Cardiac septum (tissue), 1 donor: ENCODE measurements around the gene CPNE4. TPM values are rescaled to one million over a fixed set of nuclear protein-coding genes. Genes with fewer than 3 reads are reported as not detected.

Experiments
- DNase-seq: peaks from one replicate; pipeline ENCODE4 v3.0.0-alpha.2; 2020; ENCODE audit warnings: low spot score
- intact Hi-C: fragments of 100-400 bp; cut with DNase I; formaldehyde crosslinking; loops from one replicate; pipeline ENCODE4 v1.14.0; 2022
- total RNA-seq: library from RNA; stranded (reverse); fragmentation: NEBNext Ultra II Directional; extraction: Animal tissue kit (Norgen Biotek cat#: 25700); gene quantifications from one replicate; pipeline ENCODE4 v1.2.1, GENCODE V29; 2021
- donor health status: DM: no; HTN: no; CAD: no.

The CPNE4 gene
- total RNA-seq, 1 donor from 2014 or later = 7.4 TPM

DNA sequence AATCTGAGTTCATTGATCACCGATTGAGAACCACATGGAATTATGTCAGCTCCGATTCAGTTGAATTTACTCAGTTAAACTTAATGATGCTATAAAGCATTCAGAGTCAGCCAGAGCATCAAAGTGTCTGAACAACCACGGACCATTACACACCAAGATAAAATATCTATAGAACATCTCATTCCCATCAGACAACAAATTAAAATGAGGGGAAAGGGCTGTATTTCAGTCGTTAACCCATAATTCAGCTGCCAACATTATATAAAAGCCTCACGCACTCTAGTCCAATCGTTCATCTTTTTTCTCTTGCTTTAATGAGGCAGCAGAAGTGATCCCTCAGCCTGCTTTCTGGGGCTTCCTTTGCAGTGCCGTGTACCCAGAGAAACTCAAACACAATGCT is 11.9 kb downstream of the CPNE4 start:
- DNase-seq = no peak
- intact Hi-C loops = loop anchor here (10.0 kb wide), 2 partner anchors 478 to 968 kb away; no protein-coding TSS in a partner anchor

DNA sequence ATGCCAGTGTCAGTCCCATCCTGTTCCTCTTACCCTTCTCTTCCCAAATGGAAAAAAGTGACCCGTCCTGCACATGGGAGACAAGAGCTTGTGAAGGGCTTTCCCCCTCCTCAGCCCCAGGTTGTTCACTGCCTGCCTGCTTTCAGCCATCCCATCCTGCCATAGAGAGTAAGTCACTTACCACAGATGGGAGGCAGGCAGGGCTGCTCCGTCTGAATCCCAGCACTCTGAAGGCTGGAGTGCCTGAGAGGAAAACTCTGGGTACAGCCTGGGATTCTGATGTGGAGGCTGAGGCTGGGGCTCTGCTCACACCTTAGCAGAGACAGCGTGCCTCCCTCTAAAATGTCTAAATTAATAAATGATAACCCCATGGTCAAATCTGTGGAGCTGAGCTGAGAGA is 14.8 kb downstream of the CPNE4 start:
- DNase-seq = no peak
- intact Hi-C loops = loop anchor here (10.0 kb wide), 2 partner anchors 475 to 965 kb away; no protein-coding TSS in a partner anchor

- intact Hi-C loops = no loop called here
- no peak for DNase-seq
These were observed 17.7 kb downstream of the CPNE4 start for GRCh38 chr3:132017137-132017536.

DNA sequence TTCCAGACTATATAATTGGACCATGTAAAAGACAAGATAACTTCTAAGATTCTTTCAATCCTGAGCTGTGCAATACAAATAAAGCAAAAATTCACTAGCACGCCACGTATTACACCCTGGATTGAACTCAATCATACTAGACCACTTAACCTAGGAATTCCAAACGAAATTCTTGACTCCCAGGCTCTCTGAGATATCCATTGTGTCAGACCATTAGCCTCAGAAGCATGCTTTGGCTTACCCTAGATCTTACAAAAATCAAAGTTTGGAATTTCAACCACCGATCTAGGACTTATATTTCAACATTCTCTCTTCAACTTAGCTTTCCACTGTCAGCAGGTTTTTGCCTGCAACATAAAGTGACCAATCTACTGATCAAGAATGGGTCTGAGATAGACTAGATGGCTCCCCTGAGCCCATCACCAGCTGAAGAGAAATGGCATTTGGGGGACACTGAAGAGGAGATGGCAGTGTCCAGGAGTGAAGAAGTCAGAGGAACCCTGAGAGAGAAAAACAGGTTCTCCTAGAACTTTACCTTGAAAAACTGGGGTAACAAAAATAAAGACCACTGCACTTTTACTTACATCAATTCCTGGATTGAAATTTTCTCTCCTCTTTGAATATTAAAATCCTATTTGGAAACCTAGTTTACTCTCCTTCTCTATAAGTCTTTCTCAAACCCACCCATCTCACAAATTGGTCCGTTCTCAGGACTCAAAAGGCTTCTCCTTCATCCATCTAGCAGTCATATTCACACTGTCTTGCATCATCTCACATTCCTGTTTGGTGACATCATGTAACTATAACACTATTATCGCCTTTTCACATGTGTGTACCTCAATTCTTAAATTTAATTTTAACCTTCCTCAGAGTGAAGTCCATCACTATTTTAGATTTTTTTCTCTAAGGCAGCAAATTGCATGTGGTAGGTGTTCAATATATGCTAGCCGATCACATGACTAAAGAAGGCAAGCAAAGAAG is 18.5 kb downstream of the CPNE4 start:
- intact Hi-C loops = no loop called here
- no peak for DNase-seq

- DNase-seq = no peak
- intact Hi-C loops = no loop called here
These were observed 20.7 kb downstream of the CPNE4 start for GRCh38 chr3:132014105-132014504.

DNA sequence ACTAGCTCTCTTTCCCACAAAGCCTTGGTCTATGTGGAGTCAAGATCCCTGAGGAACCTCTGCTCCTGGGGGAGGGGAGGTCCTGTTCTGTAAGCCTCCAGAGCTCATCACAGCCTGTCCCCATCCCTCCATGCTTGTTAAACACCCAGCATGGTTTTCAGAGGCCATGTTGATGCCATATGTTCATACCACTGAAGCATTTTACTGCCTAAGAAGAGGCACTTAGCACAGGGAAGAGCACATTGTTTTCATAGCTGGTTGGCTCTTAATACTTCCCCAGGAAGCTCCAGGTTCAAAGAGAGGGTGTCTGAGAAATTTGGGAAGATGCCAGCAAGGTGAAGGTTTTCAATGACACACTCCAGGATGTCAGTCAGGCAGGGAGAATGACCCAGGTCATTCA is 25.6 kb downstream of the CPNE4 start:
- no peak for DNase-seq

DNA sequence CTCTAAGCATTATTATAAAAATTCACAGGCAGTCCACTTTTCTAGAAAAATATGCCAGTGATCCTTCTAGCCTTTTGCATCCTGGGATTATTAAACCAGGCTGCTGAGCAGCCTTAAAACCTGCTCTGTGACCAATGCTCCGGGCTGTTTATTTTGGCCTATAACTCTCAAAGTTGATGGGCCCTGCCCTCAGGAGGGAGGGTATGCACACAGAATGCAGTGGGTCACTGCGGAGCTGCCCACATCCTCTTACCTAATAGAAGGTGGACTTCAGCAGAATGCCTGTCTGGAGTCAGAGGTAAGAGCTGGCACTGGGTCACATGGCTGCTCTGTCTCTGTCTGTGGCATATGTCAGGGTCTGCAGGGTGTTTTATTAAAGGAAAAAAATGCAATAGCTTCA is 26.0 kb downstream of the CPNE4 start:
- intact Hi-C loops = no loop called here
- DNase-seq = no peak

More for the DNA sequence above, 25.6 kb downstream of the CPNE4 start:
- intact Hi-C loops = no loop called here

DNA sequence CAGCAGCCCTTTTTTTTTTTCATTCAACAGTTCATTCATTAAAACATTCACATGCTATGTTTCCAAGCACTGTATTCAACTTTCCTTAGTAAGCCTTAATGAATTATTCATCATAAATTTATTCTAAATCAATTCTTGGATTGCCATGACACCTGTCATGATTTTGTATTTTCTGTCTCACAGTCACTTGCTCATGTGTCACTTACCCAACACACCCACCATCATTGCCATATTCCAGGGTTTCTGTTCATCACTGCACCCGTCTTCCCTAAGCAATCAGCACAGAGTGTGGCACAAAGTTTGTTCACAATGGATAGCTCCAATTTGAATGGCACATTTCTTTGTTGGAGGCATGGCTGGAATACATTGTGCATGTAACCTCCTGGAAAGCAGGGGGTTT is 27.2 kb downstream of the CPNE4 start:
- intact Hi-C loops = no loop called here
- no peak for DNase-seq

DNA sequence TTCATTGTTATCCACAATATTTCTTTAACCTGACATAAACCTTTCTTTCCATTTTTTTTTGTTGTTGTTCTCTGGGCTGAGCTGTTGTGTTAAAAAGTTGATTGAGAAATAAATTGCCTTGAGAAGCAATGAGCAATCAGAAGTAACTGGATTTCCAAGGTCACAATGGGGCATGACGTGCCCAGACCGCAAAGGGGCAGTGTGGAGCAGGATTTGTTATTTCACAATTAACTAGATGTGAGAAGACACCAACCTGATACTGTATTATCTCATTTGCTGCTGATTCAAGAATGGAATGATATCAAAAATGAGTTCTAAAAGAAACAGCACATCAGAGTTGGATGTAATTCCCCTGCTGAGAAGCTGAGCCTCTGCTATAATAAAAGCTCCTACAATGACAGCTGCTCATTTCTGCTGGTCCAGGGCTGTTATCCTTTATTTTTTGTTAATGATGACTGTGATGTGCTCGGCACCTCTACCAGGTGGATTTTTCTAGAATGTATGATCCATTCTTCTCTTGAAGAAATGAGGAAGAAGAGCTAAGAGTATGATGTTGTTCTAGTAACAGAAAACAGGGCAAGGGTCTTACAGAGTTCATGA is 28.1 kb downstream of the CPNE4 start:
- no peak for DNase-seq
- intact Hi-C loops = no loop called here

DNA sequence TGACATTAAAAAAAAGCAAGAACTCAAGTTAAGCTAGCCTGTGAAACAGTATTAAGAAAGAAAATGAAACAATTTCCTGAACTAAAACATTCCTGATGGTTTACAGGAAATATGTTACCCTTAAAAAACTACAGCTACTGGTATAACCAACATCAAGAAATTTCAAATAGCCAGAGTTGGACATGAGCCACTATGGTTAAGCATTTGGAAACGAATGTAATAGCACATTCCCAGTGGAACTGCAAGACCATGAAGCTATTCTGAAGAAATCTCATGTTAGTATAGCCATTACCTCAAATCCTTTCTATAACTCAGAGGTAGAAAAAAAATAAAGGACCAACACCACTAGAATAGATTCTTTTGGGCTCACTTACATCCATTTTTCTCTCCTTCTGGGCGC is 30.2 kb downstream of the CPNE4 start:
- intact Hi-C loops = no loop called here
- no peak for DNase-seq

DNA sequence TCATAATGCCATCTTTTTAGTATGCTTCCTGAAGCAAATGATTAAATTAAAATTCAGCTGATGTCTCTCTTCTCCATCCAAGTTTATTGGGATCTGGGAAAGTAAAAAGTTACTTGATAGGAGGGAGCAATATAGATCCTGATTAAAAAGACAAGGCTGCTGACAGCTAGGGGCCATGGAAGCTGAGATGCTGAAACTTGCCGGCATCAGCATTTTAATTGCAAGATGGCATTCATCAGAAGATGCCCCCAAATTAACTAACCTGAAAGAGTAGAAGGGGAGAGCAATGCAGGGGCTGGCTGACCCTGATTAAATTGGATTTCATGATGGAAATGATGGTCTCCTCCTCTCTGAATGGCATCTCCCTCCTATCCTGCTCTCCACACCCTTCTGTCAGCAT is 31.1 kb downstream of the CPNE4 start:
- DNase-seq = no peak
- intact Hi-C loops = no loop called here

DNA sequence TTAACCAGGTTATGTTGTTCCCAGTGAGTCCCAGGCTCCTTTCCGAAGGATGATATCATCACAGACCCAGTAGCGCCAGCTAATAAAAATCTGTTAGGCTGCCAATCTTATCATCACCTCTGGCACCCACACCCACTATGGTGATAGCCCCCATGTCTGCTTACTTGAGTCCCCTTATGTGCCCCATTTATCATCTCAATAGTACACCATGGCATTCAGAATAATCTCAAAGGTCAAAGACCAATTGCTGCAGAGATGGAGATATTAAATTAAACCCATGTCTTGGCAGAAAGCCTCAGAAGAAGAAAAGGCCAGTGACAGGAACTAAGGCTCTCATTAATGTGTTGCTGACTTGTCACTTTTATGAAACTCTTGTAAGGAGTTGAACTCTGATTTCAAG is 32.8 kb downstream of the CPNE4 start:
- intact Hi-C loops = no loop called here
- DNase-seq = no peak

DNA sequence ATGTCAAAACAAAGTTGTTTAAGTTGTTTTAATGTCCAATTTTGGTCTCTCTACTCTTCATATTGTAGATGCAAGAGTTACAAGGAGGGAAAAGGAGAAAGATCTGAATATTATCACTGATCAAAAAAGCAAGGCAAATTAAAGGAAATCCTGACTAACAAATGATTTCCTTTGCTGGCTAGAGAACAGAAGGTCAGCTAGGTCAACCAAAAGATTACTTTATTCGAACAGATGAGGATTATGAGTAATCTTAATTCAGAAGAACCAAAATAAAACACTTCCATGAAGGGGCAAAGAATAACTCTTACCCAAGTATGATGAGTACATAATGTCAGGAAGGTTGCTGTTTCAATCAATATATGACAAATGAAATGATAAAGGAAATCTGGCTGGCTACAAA is 33.8 kb downstream of the CPNE4 start:
- intact Hi-C loops = no loop called here
- DNase-seq = no peak

DNA sequence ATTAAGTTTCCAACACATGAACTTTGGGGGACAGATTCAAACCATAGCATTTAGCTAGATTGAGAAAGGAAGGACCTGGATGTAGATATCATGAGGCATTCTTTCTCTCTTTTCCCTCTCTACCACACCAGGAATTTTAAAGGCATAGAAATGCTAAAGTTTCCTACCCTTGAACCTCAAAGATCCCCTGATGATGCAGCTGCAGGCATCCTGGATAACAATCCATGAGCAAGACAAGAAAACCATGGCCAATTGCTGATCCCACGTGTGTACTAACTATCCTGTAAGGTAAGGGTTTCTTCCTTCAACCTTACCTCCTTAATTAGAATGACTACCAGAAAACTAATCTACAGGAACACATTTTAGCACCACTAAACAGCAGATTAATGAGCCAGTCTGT is 36.8 kb downstream of the CPNE4 start:
- intact Hi-C loops = no loop called here
- DNase-seq = no peak

DNA sequence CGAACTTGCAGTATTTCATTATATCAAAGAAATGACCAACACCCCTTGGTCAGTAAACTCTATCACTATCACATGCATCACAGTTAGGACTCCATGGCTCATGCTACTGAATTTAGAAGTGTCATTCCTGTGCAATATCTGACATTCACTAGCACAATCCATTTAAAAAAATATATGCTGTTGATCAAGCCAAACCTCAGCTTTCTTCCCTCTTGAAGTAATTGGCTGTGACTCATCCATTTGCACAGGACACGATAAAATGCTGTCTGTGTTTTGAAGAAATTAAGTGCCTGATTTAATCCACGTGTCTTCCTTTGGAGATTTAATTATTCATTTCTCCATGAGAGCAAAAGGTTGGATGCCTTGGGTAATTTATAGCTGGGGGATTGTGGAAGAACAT is 38.9 kb downstream of the CPNE4 start:
- intact Hi-C loops = no loop called here
- DNase-seq = no peak

DNA sequence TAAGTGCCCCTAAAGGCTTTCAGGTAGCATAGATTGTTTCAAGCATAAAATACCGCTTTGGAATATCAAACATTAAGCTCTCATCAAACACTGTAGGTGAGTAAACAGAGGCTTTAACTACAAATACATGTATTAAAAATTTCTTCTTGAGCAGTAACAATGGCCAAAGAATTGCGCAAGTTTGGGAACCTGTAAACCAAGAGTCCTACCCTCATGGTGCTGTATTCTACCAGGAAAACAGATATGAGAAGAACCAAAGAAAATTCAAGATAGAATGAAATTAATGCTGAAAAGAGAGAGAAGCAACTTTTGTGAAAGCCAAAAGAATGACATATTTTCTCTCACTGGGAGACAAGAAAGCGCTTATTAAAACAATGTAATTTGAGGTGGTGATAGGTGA is 45.5 kb downstream of the CPNE4 start:
- no peak for DNase-seq
- intact Hi-C loops = no loop called here

- intact Hi-C loops = no loop called here
- no peak for DNase-seq
These were observed 46.6 kb downstream of the CPNE4 start for GRCh38 chr3:131988209-131988608.

GRCh38 chr3:131983689-131984088 is 51.1 kb downstream of the CPNE4 start:
- DNase-seq = no peak
- intact Hi-C loops = no loop called here

DNA sequence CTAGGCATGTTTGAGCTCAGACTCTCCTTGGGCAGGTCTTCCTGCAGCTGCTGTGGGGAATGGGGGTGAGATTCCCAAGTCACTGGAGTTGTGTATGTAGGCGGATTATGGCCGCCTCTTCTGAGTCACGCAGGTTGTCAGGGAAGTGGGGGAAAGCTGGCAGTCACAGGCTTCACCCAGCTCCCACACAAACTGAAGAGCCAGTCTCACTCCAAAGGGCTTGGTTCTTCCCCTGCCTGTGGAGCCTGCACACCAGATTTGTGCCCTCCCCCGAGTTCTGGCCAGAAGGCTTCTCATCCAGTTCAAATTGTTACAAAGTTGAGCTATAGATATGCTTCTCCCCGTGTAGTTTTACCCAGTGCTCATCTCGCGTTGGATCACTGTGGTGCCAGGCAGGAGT is 53.5 kb downstream of the CPNE4 start:
- intact Hi-C loops = no loop called here
- no peak for DNase-seq

DNA sequence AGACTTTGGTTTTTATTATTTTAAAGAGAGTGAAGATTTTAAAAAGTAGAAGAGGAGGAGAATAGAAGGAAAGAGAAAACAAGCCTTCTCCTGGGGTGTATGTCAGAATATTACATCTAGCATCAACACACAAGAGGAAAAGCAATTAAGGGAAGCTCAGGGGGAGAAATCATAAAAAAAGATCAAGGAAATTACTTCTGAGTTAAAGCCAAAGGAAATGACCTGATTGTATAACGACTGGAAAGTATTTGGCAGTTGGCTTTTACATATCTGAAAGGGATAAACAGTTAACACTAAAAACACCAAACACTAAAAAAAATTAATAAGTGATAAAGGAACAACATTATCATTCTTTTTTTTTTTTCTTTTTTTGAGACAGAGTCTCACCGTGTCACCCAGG is 58.4 kb downstream of the CPNE4 start:
- no peak for DNase-seq
- intact Hi-C loops = no loop called here

DNA sequence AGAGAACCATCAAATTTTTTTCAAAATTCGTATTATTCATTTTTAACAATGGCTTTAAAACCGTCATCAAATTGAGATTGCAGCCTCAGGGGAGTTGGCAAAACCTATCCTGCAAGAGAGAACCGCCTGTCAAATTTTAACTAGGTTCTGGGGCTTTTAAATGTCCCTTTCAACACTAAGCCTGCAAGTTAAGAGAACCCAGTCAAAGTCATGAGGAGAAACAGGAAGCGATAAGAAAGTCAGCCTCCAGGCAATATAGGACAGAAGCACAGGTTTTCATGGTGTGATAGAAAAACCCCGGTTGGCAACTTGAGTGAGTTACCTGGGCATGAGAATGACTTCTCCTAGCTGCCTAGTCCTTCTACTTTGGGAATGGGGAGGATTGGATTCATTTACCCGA is 59.8 kb downstream of the CPNE4 start:
- intact Hi-C loops = no loop called here
- no peak for DNase-seq
